ENCODE data around the gene SIGLEC7. TPM values are rescaled to one million over a fixed set of nuclear protein-coding genes. Genes with fewer than 3 reads are reported as not detected.

Gene SIGLEC7
- total and polyA plus RNA-seq, 8 donors, result 0.12 to 3.0 (median 0.23) TPM

DNA sequence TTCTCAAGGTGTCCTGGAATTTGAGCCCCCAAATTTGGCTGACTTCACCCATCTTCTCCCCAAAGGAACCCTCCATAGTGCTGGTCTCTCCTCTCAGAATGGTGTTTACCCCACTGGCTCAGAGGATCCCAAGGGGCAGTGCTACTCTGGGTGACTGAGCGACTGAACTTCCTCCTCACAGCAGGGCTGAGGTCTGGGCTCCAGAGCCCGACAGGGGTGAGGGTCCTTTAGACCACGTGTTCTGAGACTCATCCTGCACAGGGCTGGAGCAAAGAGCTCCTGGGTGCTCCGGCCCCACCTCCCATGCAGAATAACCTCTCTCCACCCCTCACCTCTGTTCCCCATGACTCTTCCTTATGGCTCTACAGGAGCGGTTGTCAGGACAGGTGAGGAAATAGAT, 59.6 kb downstream of the SIGLEC7 start:
- Histone ChIP-seq H3K4me1 (no peaks in the 10 kb centered on the region), H3K4me3 (no peak overlapping the region), H3K27me3 (no peaks in the 10 kb centered on the region), H3K36me3 (no peaks in the 10 kb centered on the region), H3K27ac (no peak overlapping the region), H3K9me3 (no peaks in the 10 kb centered on the region)
- WGBS, 2 donors, result 36 to 44% methylated on average over 5 of the region's 5 CpGs
- DNase-seq (no peak), ATAC-seq (no peak), FAIRE-seq (no peak)
- intact Hi-C loops (cut with DNase I), result no loop called here
- TF ChIP-seq, protein P1, sequence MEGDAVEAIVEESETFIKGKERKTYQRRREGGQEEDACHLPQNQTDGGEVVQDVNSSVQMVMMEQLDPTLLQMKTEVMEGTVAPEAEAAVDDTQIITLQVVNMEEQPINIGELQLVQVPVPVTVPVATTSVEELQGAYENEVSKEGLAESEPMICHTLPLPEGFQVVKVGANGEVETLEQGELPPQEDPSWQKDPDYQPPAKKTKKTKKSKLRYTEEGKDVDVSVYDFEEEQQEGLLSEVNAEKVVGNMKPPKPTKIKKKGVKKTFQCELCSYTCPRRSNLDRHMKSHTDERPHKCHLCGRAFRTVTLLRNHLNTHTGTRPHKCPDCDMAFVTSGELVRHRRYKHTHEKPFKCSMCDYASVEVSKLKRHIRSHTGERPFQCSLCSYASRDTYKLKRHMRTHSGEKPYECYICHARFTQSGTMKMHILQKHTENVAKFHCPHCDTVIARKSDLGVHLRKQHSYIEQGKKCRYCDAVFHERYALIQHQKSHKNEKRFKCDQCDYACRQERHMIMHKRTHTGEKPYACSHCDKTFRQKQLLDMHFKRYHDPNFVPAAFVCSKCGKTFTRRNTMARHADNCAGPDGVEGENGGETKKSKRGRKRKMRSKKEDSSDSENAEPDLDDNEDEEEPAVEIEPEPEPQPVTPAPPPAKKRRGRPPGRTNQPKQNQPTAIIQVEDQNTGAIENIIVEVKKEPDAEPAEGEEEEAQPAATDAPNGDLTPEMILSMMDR (IDR thresholded peaks at IDR 0.05), result no peak

Other genes starting within 250 kb of the SIGLEC7 start
- under 1 TPM in 1 of 6 donors, not detected in 5; 0.41 TPM for gene KLK4, start 230.9 kb upstream of the SIGLEC7 start, total RNA-seq
- gene KLK4, start 230.9 kb upstream of the SIGLEC7 start, polyA plus RNA-seq, result not detected
- not detected for gene KLK5, start 189.3 kb upstream of the SIGLEC7 start, total RNA-seq
- under 1 TPM in 1 of 2 donors, not detected in 1; 0.11 TPM for gene KLK5, start 189.3 kb upstream of the SIGLEC7 start, polyA plus RNA-seq
- gene KLK6, start 172.7 kb upstream of the SIGLEC7 start, total RNA-seq, result not detected
- gene KLK6, start 172.7 kb upstream of the SIGLEC7 start, polyA plus RNA-seq, result not detected
- not detected for gene KLK7, start 158.4 kb upstream of the SIGLEC7 start, total RNA-seq
- under 1 TPM in 1 of 2 donors, not detected in 1; 0.46 TPM for gene KLK7, start 158.4 kb upstream of the SIGLEC7 start, polyA plus RNA-seq
- not detected for gene KLK8, start 140.7 kb upstream of the SIGLEC7 start, total RNA-seq
- gene KLK8, start 140.7 kb upstream of the SIGLEC7 start, polyA plus RNA-seq, result not detected
- 1 to 10 TPM in 1 of 6 donors, under 1 TPM in 5; 0.15 to 1.7 (median 0.44) TPM for gene KLK10, start 122.6 kb upstream of the SIGLEC7 start, total RNA-seq
- under 1 TPM; 0.53 to 0.63 TPM for gene KLK10, start 122.6 kb upstream of the SIGLEC7 start, polyA plus RNA-seq
- 10 to 100 TPM in 4 of 6 donors, 1 to 10 TPM in 2; 6.7 to 24.2 (median 11.4) TPM for gene KLK11, start 115.7 kb upstream of the SIGLEC7 start, total RNA-seq
- gene KLK11, start 115.7 kb upstream of the SIGLEC7 start, polyA plus RNA-seq, result 10 to 100 TPM; 15.5 to 28.9 TPM
- not detected for gene KLK12, start 107.3 kb upstream of the SIGLEC7 start, total RNA-seq
- not detected for gene KLK12, start 107.3 kb upstream of the SIGLEC7 start, polyA plus RNA-seq
- gene KLK13, start 77.2 kb upstream of the SIGLEC7 start, total RNA-seq, result 1 to 10 TPM in 4 of 6 donors, under 1 TPM in 1, not detected in 1; 0.59 to 5.3 (median 1.3) TPM
- gene KLK13, start 77.2 kb upstream of the SIGLEC7 start, polyA plus RNA-seq, result 1 to 10 TPM; 2.8 to 6.4 TPM
- gene KLK14, start 59.4 kb upstream of the SIGLEC7 start, total RNA-seq, result under 1 TPM in 3 of 6 donors, not detected in 3; 0.20 to 0.32 (median 0.31) TPM
- gene KLK14, start 59.4 kb upstream of the SIGLEC7 start, polyA plus RNA-seq, result under 1 TPM; 0.61 to 0.77 TPM
- 1 to 10 TPM; 2.9 to 8.2 (median 4.0) TPM for gene CTU1, start 33.9 kb upstream of the SIGLEC7 start, total RNA-seq
- 1 to 10 TPM; 1.4 to 3.2 TPM for gene CTU1, start 33.9 kb upstream of the SIGLEC7 start, polyA plus RNA-seq
- 1 to 10 TPM in 3 of 6 donors, under 1 TPM in 3; 0.19 to 4.1 (median 1.2) TPM for gene SIGLEC9, start 17.4 kb upstream of the SIGLEC7 start, total RNA-seq
- 1 to 10 TPM in 1 of 2 donors, under 1 TPM in 1; 0.80 to 1.0 TPM for gene SIGLEC9, start 17.4 kb upstream of the SIGLEC7 start, polyA plus RNA-seq
- 1 to 10 TPM in 3 of 6 donors, under 1 TPM in 3; 0.28 to 6.3 (median 1.5) TPM for gene CD33, start 82.8 kb downstream of the SIGLEC7 start, total RNA-seq
- under 1 TPM; 0.61 to 0.75 TPM for gene CD33, start 82.8 kb downstream of the SIGLEC7 start, polyA plus RNA-seq
- not detected for gene SIGLECL1, start 108.8 kb downstream of the SIGLEC7 start, total RNA-seq
- not detected for gene SIGLECL1, start 108.8 kb downstream of the SIGLEC7 start, polyA plus RNA-seq
- under 1 TPM in 2 of 6 donors, not detected in 4; 0.06 to 0.09 TPM for gene IGLON5, start 169.3 kb downstream of the SIGLEC7 start, total RNA-seq
- gene IGLON5, start 169.3 kb downstream of the SIGLEC7 start, polyA plus RNA-seq, result under 1 TPM; 0.07 to 0.08 TPM
- 1 to 10 TPM in 1 of 6 donors, under 1 TPM in 4, not detected in 1; 0.16 to 1.1 (median 0.35) TPM for gene VSIG10L, start 199.8 kb downstream of the SIGLEC7 start, total RNA-seq
- gene VSIG10L, start 199.8 kb downstream of the SIGLEC7 start, polyA plus RNA-seq, result under 1 TPM; 0.94 to 0.99 TPM
- 10 to 100 TPM; 34.0 to 50.2 (median 45.0) TPM for gene ETFB, start 224.1 kb downstream of the SIGLEC7 start, total RNA-seq
- gene ETFB, start 224.1 kb downstream of the SIGLEC7 start, polyA plus RNA-seq, result 10 to 100 TPM; 56.3 to 77.4 TPM
- 1 to 10 TPM in 1 of 6 donors, under 1 TPM in 4, not detected in 1; 0.46 to 1.5 (median 0.61) TPM for gene CLDND2, start 226.7 kb downstream of the SIGLEC7 start, total RNA-seq
- gene CLDND2, start 226.7 kb downstream of the SIGLEC7 start, polyA plus RNA-seq, result 1 to 10 TPM; 4.3 to 7.7 TPM
- 1 to 10 TPM in 3 of 6 donors, under 1 TPM in 1, not detected in 2; 0.98 to 2.1 (median 1.3) TPM for gene NKG7, start 230.4 kb downstream of the SIGLEC7 start, total RNA-seq
- under 1 TPM; 0.56 to 0.80 TPM for gene NKG7, start 230.4 kb downstream of the SIGLEC7 start, polyA plus RNA-seq
- not detected for gene LIM2, start 245.7 kb downstream of the SIGLEC7 start, total RNA-seq
- not detected for gene LIM2, start 245.7 kb downstream of the SIGLEC7 start, polyA plus RNA-seq
- not detected for gene C19orf84, start 248.3 kb downstream of the SIGLEC7 start, total RNA-seq
- gene C19orf84, start 248.3 kb downstream of the SIGLEC7 start, polyA plus RNA-seq, result not detected